Measurements from ENCODE around the gene FBXL15.
A peak's percentile ranks its signal among the peaks of the same experiment; 100 is the strongest.

FBXL15 gene

DNA sequence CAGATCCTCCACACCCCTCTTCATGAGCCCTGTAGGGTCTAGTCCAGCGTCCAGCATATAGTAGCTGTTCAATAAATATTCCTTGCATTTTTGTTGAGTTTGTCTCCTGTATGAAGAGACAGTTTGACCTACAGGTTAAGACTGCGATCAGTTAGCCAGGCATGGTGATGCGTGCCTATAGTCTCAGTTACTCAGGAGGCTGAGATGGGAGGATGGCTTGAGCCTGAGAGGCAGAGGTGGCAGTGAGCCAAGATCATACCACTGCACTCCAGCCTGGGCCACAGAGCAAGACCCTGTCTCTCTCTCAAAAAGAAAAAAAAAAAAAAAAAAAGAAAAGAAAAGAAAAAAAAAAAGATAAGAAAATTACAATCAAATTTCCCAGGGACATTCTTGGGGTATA lies 16.9 kb downstream of the FBXL15 start:
- TF ChIP-seq, protein P1, sequence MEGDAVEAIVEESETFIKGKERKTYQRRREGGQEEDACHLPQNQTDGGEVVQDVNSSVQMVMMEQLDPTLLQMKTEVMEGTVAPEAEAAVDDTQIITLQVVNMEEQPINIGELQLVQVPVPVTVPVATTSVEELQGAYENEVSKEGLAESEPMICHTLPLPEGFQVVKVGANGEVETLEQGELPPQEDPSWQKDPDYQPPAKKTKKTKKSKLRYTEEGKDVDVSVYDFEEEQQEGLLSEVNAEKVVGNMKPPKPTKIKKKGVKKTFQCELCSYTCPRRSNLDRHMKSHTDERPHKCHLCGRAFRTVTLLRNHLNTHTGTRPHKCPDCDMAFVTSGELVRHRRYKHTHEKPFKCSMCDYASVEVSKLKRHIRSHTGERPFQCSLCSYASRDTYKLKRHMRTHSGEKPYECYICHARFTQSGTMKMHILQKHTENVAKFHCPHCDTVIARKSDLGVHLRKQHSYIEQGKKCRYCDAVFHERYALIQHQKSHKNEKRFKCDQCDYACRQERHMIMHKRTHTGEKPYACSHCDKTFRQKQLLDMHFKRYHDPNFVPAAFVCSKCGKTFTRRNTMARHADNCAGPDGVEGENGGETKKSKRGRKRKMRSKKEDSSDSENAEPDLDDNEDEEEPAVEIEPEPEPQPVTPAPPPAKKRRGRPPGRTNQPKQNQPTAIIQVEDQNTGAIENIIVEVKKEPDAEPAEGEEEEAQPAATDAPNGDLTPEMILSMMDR (IDR thresholded peaks at IDR 0.05; ENCODE audit: low read depth, low read length), result no peak
- TF ChIP-seq, protein P2, sequence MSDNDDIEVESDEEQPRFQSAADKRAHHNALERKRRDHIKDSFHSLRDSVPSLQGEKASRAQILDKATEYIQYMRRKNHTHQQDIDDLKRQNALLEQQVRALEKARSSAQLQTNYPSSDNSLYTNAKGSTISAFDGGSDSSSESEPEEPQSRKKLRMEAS (IDR thresholded peaks at IDR 0.05; ENCODE audit: low read depth, low read length), result no peak
- no peak for TF ChIP-seq POLR2A (IDR thresholded peaks at IDR 0.05; ENCODE audit: extremely low read depth, insufficient read length)
- no peak for TF ChIP-seq MYC (IDR thresholded peaks at IDR 0.05; ENCODE audit: low read depth, low read length)
- H3K4me3 ChIP-seq (ENCODE audit: low read depth, low read length), result no peak overlapping the region
- no peak for DNase-seq (ENCODE audit: low read depth)

DNA sequence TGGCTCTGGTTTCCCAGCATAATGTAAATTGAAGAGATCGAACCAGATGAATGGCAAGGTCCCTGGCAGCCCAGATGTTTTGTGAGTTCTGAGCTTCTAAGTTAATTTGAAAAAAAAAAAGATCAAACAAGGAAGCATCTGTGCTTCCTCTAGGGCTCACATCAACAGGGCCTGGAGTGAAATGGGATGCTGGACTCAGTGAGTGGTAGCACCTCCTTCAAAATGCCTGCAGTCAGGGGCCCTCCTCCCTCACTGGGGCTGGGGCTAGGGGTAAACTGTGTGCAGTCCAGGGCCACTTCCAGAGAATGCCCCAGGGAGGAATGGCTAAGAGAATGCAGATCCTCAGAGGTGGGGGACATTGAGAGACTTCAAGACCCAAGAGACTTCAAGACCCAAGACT lies 17.7 kb downstream of the FBXL15 start:
- no peak overlapping the region for H3K4me3 ChIP-seq (ENCODE audit: low read depth, low read length)
- DNase-seq (ENCODE audit: low read depth), result no peak
- TF ChIP-seq, protein P1 (IDR thresholded peaks at IDR 0.05; ENCODE audit: low read depth, low read length), result no peak
- no peak for TF ChIP-seq POLR2A (IDR thresholded peaks at IDR 0.05; ENCODE audit: extremely low read depth, insufficient read length)

DNA sequence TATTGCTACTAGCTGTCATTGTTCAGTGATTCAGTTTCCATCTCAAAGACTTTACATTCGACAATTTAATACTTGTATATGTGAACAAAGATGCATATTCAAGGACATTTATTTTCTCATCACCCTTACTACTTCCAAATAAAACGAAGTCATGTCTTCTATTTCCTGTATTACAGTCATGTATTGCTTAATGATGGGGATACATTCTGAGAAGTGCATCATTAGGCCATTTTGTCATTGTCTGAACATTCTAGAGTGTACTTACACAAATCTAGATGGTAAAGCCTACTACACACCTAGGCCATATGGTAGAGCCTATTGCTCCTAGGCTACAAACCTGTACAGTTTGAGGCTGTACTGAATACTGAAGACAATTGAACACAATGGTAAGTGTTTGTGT lies 24.2 kb downstream of the FBXL15 start:
- DNase-seq (ENCODE audit: low read depth), result no peak
- TF ChIP-seq MYC (IDR thresholded peaks at IDR 0.05; ENCODE audit: low read depth, low read length) (no peak), POLR2A (IDR thresholded peaks at IDR 0.05; ENCODE audit: extremely low read depth, insufficient read length) (no peak)
- TF ChIP-seq, protein P2 (IDR thresholded peaks at IDR 0.05; ENCODE audit: low read depth, low read length), result no peak
- TF ChIP-seq, protein P1 (IDR thresholded peaks at IDR 0.05; ENCODE audit: low read depth, low read length), result no peak
- H3K4me3 ChIP-seq (ENCODE audit: low read depth, low read length), result no peak overlapping the region

DNA sequence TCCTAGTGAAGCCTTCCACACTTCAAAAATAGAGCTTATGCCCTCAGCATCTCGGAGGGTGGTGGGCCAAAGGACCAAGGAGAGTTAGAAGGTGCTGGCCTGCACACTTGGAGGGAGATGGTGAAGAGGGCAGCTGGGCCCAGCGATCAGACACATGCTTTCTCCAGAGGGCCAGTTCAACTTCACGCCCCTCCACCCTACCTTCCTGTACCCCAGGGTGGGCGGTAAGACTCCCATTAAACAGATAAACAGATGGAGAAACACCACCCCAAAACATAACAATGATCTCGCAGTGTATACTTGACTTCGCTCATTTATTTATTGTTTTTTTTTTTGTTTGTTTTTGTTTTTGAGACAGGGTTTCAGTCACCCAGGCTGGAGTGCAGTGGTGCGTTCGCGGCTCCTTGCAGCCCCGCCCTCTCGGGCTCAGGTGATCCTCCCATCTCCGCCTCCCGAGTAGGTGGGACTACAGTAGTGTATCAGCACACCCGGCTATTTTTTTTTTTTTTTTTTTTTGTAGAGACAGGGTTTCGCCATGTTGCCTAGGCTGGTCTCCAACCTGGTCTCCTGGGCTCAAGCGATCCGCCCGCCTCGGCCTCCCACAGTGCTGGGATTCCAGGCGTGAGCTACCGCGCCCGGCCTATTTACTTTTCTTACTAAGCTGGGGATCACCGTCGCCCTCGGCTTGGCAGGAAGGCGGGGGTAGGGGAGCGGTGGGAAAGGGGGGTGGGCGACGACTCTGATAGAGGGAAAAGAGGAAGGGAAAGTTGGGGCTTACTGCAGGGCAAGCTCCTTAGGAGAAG lies 28.9 kb downstream of the FBXL15 start:
- H3K4me3 ChIP-seq (ENCODE audit: low read depth, low read length), result peak overlapping the region; percentile 98
- TF ChIP-seq POLR2A (IDR thresholded peaks at IDR 0.05; ENCODE audit: extremely low read depth, insufficient read length), result peak; percentile 51
- TF ChIP-seq, protein P1 (IDR thresholded peaks at IDR 0.05; ENCODE audit: low read depth, low read length), result no peak
- TF ChIP-seq, protein P2 (IDR thresholded peaks at IDR 0.05; ENCODE audit: low read depth, low read length), result no peak
- DNase-seq (ENCODE audit: low read depth), result peak; percentile 83

DNA sequence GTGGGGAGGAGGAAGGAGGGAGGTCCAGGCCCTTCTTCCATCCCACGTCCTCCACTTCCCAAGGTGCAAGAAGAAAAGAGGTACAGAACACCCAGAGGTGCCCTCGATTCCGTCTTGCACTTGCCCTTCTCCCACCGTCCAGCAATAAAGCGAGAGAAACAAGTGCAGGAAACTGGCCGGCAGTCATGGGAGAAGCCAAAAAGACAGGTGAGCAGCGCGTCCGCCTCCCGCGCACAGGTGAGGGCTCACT lies 29.4 kb downstream of the FBXL15 start:
- TF ChIP-seq, protein P2 (IDR thresholded peaks at IDR 0.05; ENCODE audit: low read depth, low read length), result no peak
- TF ChIP-seq, protein P1 (IDR thresholded peaks at IDR 0.05; ENCODE audit: low read depth, low read length), result no peak
- TF ChIP-seq MYC (IDR thresholded peaks at IDR 0.05; ENCODE audit: low read depth, low read length), result no peak
- no peak for TF ChIP-seq POLR2A (IDR thresholded peaks at IDR 0.05; ENCODE audit: extremely low read depth, insufficient read length)
- H3K4me3 ChIP-seq (ENCODE audit: low read depth, low read length), result peak overlapping the region; percentile 98
- no peak for DNase-seq (ENCODE audit: low read depth)

All from NB4 (cell line).